ENCODE results near the gene HDAC2. TPM values are rescaled to one million over a fixed set of nuclear protein-coding genes. Genes with fewer than 3 reads are reported as not detected.

HDAC2 gene
- polyA plus RNA-seq, 1 donor from 2014 or later = 307 TPM

GRCh38 chr6:113921299-113921904 lies 49.5 kb downstream of the HDAC2 start:
- no peaks in the 10 kb centered on the region for H4K20me1 ChIP-seq (ENCODE audit: insufficient read depth)
- H3K36me3 ChIP-seq (ENCODE audit: insufficient read depth, low read length) = no peaks in the 10 kb centered on the region
- no peak overlapping the region for H3K4me2 ChIP-seq (ENCODE audit: low read length)
- no peak overlapping the region for H3K4me3 ChIP-seq (ENCODE audit: low read length)
- TF ChIP-seq EZH2 (IDR thresholded peaks at IDR 0.05; ENCODE audit: borderline replicate concordance, insufficient read depth, low read length, poor library complexity, severe bottlenecking) = no peak
- no peak for TF ChIP-seq RAD21 (conservative IDR thresholded peaks at IDR 0.05)
- no peak for TF ChIP-seq SMC3 (conservative IDR thresholded peaks at IDR 0.05; ENCODE audit: poor library complexity)
- TF ChIP-seq TAF1 (IDR thresholded peaks at IDR 0.05; ENCODE audit: low read depth) = no peak
- no peak for TF ChIP-seq REST (IDR thresholded peaks at IDR 0.05; ENCODE audit: borderline replicate concordance)
- TF ChIP-seq EP300 (conservative IDR thresholded peaks at IDR 0.05; ENCODE audit: poor library complexity, severe bottlenecking) = no peak
- TF ChIP-seq CTCF (IDR thresholded peaks at IDR 0.05; ENCODE audit: poor library complexity, severe bottlenecking) = no peak
- TF ChIP-seq MXI1 (conservative IDR thresholded peaks at IDR 0.05; ENCODE audit: poor library complexity, severe bottlenecking) = no peak
- TF ChIP-seq POLR2AphosphoS5 (IDR thresholded peaks at IDR 0.05) = no peak
- no peak overlapping the region for H3K27ac ChIP-seq (ENCODE audit: low read length)
- H3K79me2 ChIP-seq (replicated peaks; ENCODE audit: insufficient read depth, low read length) = no peaks in the 10 kb centered on the region
- no peak overlapping the region for H2AFZ ChIP-seq (ENCODE audit: low read depth, low read length)
- H3K9me2 ChIP-seq (ENCODE audit: insufficient read depth, low read length) = no peaks in the 10 kb centered on the region
- no peak overlapping the region for H3K9ac ChIP-seq (ENCODE audit: low read length)
- no peaks in the 10 kb centered on the region for H3K27me3 ChIP-seq (ENCODE audit: insufficient read depth, low read depth, low read length)
- no peaks in the 10 kb centered on the region for H3K9me3 ChIP-seq (ENCODE audit: low read length)
- no peaks in the 10 kb centered on the region for H3F3A ChIP-seq (ENCODE audit: insufficient read depth, low read length, poor library complexity, severe bottlenecking)

- Histone ChIP-seq H3K9me2 (ENCODE audit: insufficient read depth, low read length) (no peaks in the 10 kb centered on the region), H2AFZ (ENCODE audit: low read depth, low read length) (no peak overlapping the region)
Observed at GRCh38 chr6:113920663-113921267, 50.2 kb downstream of the HDAC2 start.

More at GRCh38 chr6:113920663-113921267, 50.2 kb downstream of the HDAC2 start:
- Histone ChIP-seq H3K9me3 (ENCODE audit: low read length) (no peaks in the 10 kb centered on the region), H3K36me3 (ENCODE audit: insufficient read depth, low read length) (no peaks in the 10 kb centered on the region), H4K20me1 (ENCODE audit: insufficient read depth) (no peaks in the 10 kb centered on the region), H3K27ac (ENCODE audit: low read length) (no peak overlapping the region), H3F3A (ENCODE audit: insufficient read depth, low read length, poor library complexity, severe bottlenecking) (no peaks in the 10 kb centered on the region), H3K27me3 (ENCODE audit: insufficient read depth, low read depth, low read length) (no peaks in the 10 kb centered on the region), H3K9ac (ENCODE audit: low read length) (no peak overlapping the region), H3K4me2 (ENCODE audit: low read length) (no peak overlapping the region), H3K4me3 (ENCODE audit: low read length) (no peak overlapping the region), H3K79me2 (replicated peaks; ENCODE audit: insufficient read depth, low read length) (no peaks in the 10 kb centered on the region)
- TF ChIP-seq TAF1 (IDR thresholded peaks at IDR 0.05; ENCODE audit: low read depth) (no peak), EP300 (conservative IDR thresholded peaks at IDR 0.05; ENCODE audit: poor library complexity, severe bottlenecking) (no peak), EZH2 (IDR thresholded peaks at IDR 0.05; ENCODE audit: borderline replicate concordance, insufficient read depth, low read length, poor library complexity, severe bottlenecking) (no peak), POLR2AphosphoS5 (IDR thresholded peaks at IDR 0.05) (no peak), SMC3 (conservative IDR thresholded peaks at IDR 0.05; ENCODE audit: poor library complexity) (no peak), MXI1 (conservative IDR thresholded peaks at IDR 0.05; ENCODE audit: poor library complexity, severe bottlenecking) (no peak), RAD21 (conservative IDR thresholded peaks at IDR 0.05) (no peak), CTCF (IDR thresholded peaks at IDR 0.05; ENCODE audit: poor library complexity, severe bottlenecking) (no peak), REST (IDR thresholded peaks at IDR 0.05; ENCODE audit: borderline replicate concordance) (no peak)
